ENCODE results near the gene CCS. TPM values are rescaled to one million over a fixed set of nuclear protein-coding genes. Genes with fewer than 3 reads are reported as not detected.

CCS gene
- total RNA-seq, 1 donor = 35.8 TPM

GRCh38 chr11:66607126-66607834 is 14.3 kb downstream of the CCS start:
- Histone ChIP-seq H3K4me3 (ENCODE audit: insufficient read depth, low read length) (no peak overlapping the region), H3K79me2 (ENCODE audit: insufficient read depth, low read length) (no peaks in the 10 kb centered on the region), H3K9me3 (ENCODE audit: low read depth, low read length) (no peaks in the 10 kb centered on the region), H3K4me2 (ENCODE audit: insufficient read depth, low read length) (peak overlapping the region; percentile 29), H3K4me1 (ENCODE audit: insufficient read depth, low read length) (peaks cover 21% of the 10 kb centered on the region), H2AFZ (ENCODE audit: low read length) (no peak overlapping the region), H4K20me1 (ENCODE audit: insufficient read depth, low read length) (peaks cover 10% of the 10 kb centered on the region), H3K36me3 (ENCODE audit: insufficient read depth, low read length) (peaks cover 15% of the 10 kb centered on the region), H3K27me3 (ENCODE audit: insufficient read depth, low read length) (no peaks in the 10 kb centered on the region), H3K27ac (ENCODE audit: low read depth, low read length) (peak overlapping the region; percentile 70)
- peak; percentile 89 for DNase-seq (ENCODE audit: insufficient read length, low spot score, missing footprints)
- no peak for TF ChIP-seq CTCF (IDR thresholded peaks at IDR 0.05; ENCODE audit: extremely low read depth, low read depth, low read length)

GRCh38 chr11:66609721-66610617 is 17.0 kb downstream of the CCS start:
- H3K79me2 ChIP-seq (ENCODE audit: insufficient read depth, low read length) = no peaks in the 10 kb centered on the region
- no peak overlapping the region for H2AFZ ChIP-seq (ENCODE audit: low read length)
- peaks cover 6% of the 10 kb centered on the region for H3K36me3 ChIP-seq (ENCODE audit: insufficient read depth, low read length)
- no peaks in the 10 kb centered on the region for H3K9me3 ChIP-seq (ENCODE audit: low read depth, low read length)
- TF ChIP-seq CTCF (IDR thresholded peaks at IDR 0.05; ENCODE audit: extremely low read depth, low read depth, low read length) = no peak
- H3K27ac ChIP-seq (ENCODE audit: low read depth, low read length) = no peak overlapping the region
- H3K4me1 ChIP-seq (ENCODE audit: insufficient read depth, low read length) = peaks cover 13% of the 10 kb centered on the region
- H3K4me3 ChIP-seq (ENCODE audit: insufficient read depth, low read length) = no peak overlapping the region
- no peaks in the 10 kb centered on the region for H3K27me3 ChIP-seq (ENCODE audit: insufficient read depth, low read length)
- H4K20me1 ChIP-seq (ENCODE audit: insufficient read depth, low read length) = peaks cover 6% of the 10 kb centered on the region
- no peak for DNase-seq (ENCODE audit: insufficient read length, low spot score, missing footprints)
- H3K4me2 ChIP-seq (ENCODE audit: insufficient read depth, low read length) = no peak overlapping the region

GRCh38 chr11:66612458-66612857 is 19.5 kb downstream of the CCS start:
- no peak for TF ChIP-seq CTCF (IDR thresholded peaks at IDR 0.05; ENCODE audit: extremely low read depth, low read depth, low read length)
- no peak overlapping the region for H2AFZ ChIP-seq (ENCODE audit: low read length)

GRCh38 chr11:66614073-66614472 is 21.1 kb downstream of the CCS start:
- no peak for DNase-seq (ENCODE audit: insufficient read length, low spot score, missing footprints)
- Histone ChIP-seq H3K27me3 (ENCODE audit: insufficient read depth, low read length) (no peaks in the 10 kb centered on the region), H4K20me1 (ENCODE audit: insufficient read depth, low read length) (peaks cover 26% of the 10 kb centered on the region), H3K79me2 (ENCODE audit: insufficient read depth, low read length) (peaks cover 26% of the 10 kb centered on the region), H3K4me1 (ENCODE audit: insufficient read depth, low read length) (peaks cover 15% of the 10 kb centered on the region), H3K36me3 (ENCODE audit: insufficient read depth, low read length) (peaks cover 12% of the 10 kb centered on the region), H3K4me3 (ENCODE audit: insufficient read depth, low read length) (no peak overlapping the region), H2AFZ (ENCODE audit: low read length) (no peak overlapping the region), H3K9me3 (ENCODE audit: low read depth, low read length) (no peaks in the 10 kb centered on the region), H3K4me2 (ENCODE audit: insufficient read depth, low read length) (no peak overlapping the region), H3K27ac (ENCODE audit: low read depth, low read length) (no peak overlapping the region)
- no peak for TF ChIP-seq CTCF (IDR thresholded peaks at IDR 0.05; ENCODE audit: extremely low read depth, low read depth, low read length)

More at GRCh38 chr11:66612458-66612857, 19.5 kb downstream of the CCS start:
- Histone ChIP-seq H4K20me1 (ENCODE audit: insufficient read depth, low read length) (peaks cover 10% of the 10 kb centered on the region), H3K4me2 (ENCODE audit: insufficient read depth, low read length) (no peak overlapping the region), H3K36me3 (ENCODE audit: insufficient read depth, low read length) (no peaks in the 10 kb centered on the region), H3K4me3 (ENCODE audit: insufficient read depth, low read length) (no peak overlapping the region), H3K9me3 (ENCODE audit: low read depth, low read length) (no peaks in the 10 kb centered on the region), H3K27ac (ENCODE audit: low read depth, low read length) (no peak overlapping the region), H3K27me3 (ENCODE audit: insufficient read depth, low read length) (no peaks in the 10 kb centered on the region), H3K79me2 (ENCODE audit: insufficient read depth, low read length) (peaks cover 10% of the 10 kb centered on the region), H3K4me1 (ENCODE audit: insufficient read depth, low read length) (peaks cover 7% of the 10 kb centered on the region)
- no peak for DNase-seq (ENCODE audit: insufficient read length, low spot score, missing footprints)

Measured in osteoblast (primary cell).